A375 (cell line): ENCODE data around the gene MATN4. TPM values are rescaled to one million over a fixed set of nuclear protein-coding genes. Genes with fewer than 3 reads are reported as not detected.

Experiments
- total RNA-seq: library from RNA; depleted of rRNA; stranded (reverse); fragments of >200 nt; shearing (Covaris generic); gene quantifications from 2 replicates; pipeline ENCODE4 v1.2.3, GENCODE V29; 2014; rRNA removed

Gene MATN4, protein sequence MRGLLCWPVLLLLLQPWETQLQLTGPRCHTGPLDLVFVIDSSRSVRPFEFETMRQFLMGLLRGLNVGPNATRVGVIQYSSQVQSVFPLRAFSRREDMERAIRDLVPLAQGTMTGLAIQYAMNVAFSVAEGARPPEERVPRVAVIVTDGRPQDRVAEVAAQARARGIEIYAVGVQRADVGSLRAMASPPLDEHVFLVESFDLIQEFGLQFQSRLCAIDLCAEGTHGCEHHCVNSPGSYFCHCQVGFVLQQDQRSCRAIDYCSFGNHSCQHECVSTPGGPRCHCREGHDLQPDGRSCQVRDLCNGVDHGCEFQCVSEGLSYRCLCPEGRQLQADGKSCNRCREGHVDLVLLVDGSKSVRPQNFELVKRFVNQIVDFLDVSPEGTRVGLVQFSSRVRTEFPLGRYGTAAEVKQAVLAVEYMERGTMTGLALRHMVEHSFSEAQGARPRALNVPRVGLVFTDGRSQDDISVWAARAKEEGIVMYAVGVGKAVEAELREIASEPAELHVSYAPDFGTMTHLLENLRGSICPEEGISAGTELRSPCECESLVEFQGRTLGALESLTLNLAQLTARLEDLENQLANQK
- 1.1 and 1.9 TPM in 2 replicates for total RNA-seq

DNA sequence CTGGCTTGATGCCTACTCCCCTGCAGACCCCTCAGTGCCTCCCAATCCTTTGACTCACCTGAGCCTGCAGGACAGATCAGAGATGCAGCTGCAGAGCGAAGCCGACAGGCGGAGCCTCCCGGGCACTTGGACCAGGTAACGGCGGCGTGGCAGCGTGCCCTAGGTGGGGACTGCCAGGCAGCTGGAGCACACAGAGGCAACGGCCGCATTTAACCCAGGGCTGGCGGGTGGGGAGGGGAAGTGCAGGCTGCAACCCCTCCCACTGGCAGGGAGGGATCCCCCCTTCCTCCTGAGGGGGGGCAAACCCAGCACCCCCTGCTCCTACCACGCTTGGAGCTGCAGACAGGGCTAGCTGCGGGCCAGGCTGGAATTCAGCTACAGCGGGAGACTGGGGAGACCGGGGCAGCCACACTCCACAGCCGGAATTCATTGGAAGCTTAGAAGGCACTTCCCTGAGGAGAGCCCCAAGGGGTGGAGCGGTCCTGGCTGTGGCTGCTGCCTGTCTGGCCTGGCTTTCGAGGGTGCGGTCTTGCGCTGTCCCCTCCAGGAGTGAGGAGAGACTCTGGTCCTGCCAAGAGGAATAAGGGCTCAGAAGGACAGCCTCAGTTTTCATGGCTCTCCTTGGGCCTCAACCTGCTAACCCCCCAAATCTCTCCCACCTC, at the start of gene MATN4:
Gene MATN4 (minus strand): TSS at position 183 of the 662 bp plus-strand sequence. CDS start 2,717 bp downstream, outside the sequence.

DNA sequence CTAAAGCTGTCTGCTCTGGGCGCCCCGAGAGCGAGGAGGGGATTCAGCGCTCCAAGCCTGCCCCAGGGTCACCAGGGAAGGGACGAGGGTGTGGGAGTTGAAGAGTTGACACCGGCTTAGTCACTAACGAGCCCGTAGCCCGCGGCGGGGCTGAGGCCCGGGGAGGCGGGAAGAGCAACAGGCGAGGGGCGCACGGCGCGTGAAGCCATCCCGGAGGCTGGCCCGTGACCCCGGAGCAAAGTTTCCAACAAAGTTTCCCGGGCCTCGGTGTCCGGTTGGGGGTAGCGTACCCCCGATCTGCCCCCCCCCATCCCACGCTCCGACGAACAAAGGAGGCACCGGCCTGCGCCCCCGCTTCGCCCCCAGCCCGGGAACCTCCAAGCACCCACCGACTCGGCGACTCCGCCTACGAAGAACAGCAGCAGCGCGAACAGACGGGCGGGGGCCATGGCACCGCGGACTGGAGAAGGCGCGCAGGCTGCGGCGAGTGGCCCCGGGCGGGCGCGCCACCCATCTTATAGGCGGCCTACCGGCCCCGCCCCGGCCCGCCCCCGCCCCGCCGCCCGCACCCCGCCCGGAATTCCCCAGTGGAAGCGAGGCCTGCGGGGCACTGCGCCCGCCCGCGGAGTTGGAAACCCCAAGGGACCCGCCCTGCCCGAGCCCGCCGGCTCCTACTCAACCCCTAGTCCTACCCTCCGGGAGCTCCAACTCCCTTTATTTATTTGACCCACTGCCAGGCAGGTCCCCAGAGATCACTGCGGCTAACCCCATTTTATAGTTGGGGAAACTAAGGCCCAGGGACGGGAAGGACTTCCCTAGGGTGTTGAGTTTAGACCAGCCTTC, 40.1 kb upstream of the MATN4 start, which contains the start of gene SDC4:
Gene SDC4 (minus strand): TSS at position 489 of the 843 bp plus-strand sequence. CDS start 40 bp downstream, at position 449.

DNA sequence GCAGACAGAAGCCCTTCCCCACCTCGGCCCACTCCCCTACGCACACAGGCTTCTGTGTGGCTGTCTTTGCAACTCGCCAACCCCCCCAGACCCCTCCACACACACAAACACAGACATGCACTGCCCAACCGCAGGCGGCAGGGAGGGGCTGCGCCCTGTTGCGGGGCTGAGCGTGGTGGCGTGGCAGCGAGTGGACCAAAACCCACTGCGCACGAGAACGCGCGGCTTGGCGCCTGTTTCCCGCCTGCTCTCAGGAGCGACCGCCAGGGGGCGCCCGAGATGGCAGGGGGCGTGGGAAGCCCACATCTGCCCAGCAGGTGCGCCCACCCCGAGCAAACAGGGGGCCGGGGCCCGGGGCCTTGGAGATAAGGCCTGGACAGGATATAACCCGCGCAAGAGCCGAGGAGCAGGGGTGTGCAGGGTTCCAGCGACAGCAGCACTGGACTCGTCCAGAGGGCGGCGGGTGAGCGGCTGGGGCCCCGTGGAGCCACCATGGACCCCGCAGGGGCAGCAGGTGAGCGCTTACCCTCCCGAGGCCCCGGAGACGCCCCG, 1.6 kb downstream of the MATN4 start, which contains the start of gene RBPJL:
Gene RBPJL (plus strand): TSS at position 410 of the 552 bp plus-strand sequence. CDS start 83 bp downstream, at position 493.

DNA sequence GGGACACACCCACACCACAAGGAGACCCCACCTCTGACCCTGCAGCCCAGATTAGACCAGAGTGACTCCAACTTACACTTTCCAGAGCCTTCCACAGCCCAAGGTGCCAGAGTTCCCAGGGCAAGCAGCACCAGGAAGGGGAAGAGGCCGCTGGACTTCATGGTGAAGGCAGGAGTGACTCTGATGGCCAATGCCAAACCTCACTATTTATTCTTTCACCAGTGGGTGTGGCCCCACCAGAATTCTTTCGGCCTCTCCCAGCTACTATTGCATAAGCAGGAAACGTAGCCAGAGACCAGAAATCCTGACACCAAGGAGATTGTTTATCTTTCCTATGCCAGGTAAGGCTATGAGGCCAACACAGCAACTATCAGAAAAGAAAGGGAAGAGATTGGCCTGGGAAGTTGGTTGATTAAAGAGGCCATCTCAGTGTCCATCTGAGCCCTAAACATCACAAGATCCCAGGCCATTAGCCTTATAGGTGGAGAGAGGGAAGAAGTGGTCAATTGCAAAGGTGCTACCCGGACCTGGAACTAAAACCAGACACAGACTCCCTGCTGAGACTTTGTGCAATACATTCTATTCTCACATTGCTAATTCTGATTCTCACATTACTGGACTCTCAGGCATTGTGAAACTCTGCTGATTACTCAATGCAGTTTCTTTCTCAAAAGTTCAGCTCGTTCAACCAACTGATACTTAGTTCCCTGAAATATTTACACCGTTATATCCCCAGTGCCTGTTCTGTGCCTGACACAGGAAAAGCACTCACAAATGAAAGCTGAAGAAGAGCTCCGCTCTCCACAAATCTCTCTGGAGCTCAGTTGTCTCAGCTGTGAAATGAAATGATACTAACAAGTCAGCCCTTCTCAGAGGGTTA, 53.5 kb downstream of the MATN4 start, which contains the start of gene SLPI:
Gene SLPI (minus strand): TSS at position 182 of the 880 bp plus-strand sequence. CDS start 21 bp downstream, at position 161.

Other genes with a start within 250 kb of the MATN4 start
- not detected in 2 replicates for gene KCNS1, start 207.2 kb downstream of the MATN4 start, total RNA-seq
- not detected in 2 replicates for gene WFDC5, start 193.1 kb downstream of the MATN4 start, total RNA-seq
- not detected in 2 replicates for gene WFDC12, start 183.8 kb downstream of the MATN4 start, total RNA-seq
- gene PI3, start 133.4 kb downstream of the MATN4 start, total RNA-seq = not detected in 2 replicates
- not detected in 2 replicates for gene SEMG1, start 101.3 kb downstream of the MATN4 start, total RNA-seq
- not detected in 2 replicates for gene SEMG2, start 86.9 kb downstream of the MATN4 start, total RNA-seq
- not detected in 2 replicates for gene SLPI, start 53.7 kb downstream of the MATN4 start, total RNA-seq
- not detected in 2 replicates for gene RBPJL, start 1.5 kb downstream of the MATN4 start, total RNA-seq
- gene SDC4, start 40.1 kb upstream of the MATN4 start, total RNA-seq = 95.3 and 111 TPM in 2 replicates
- gene SYS1, start 54.9 kb upstream of the MATN4 start, total RNA-seq = 25.3 and 30.6 TPM in 2 replicates
- gene TP53TG5, start 70.0 kb upstream of the MATN4 start, total RNA-seq = 1.1 TPM in 1 of 2 replicates, not detected in the other
- 1.2 and 1.8 TPM in 2 replicates for gene DBNDD2, start 100.0 kb upstream of the MATN4 start, total RNA-seq
- gene PIGT, start 107.8 kb upstream of the MATN4 start, total RNA-seq = 80.5 and 105 TPM in 2 replicates
- gene WFDC2, start 161.5 kb upstream of the MATN4 start, total RNA-seq = 0.72 and 1.1 TPM in 2 replicates
- gene SPINT3, start 207.3 kb upstream of the MATN4 start, total RNA-seq = not detected in 2 replicates
- not detected in 2 replicates for gene WFDC6, start 231.2 kb upstream of the MATN4 start, total RNA-seq
- not detected in 2 replicates for gene EPPIN, start 239.1 kb upstream of the MATN4 start, total RNA-seq